Type B pancreatic cell (in vitro differentiated cells): ENCODE data around the gene LNX1. TPM values are rescaled to one million over a fixed set of nuclear protein-coding genes. Genes with fewer than 3 reads are reported as not detected.

Experiments
- DNase-seq: peaks from one replicate; pipeline ENCODE4 v3.0.0; 2021; ENCODE audit warnings: mixed read lengths; ENCODE audit not compliant: unreplicated experiment; ENCODE audit errors: extremely low spot score
- H3K27ac Mint-ChIP-seq: 2 replicates; pipeline ENCODE4 v1.8.0; 2021; ENCODE audit warnings: mild to moderate bottlenecking, mixed read lengths
- H3K27me3 Mint-ChIP-seq: 2 replicates; pipeline ENCODE4 v1.8.0; 2021; ENCODE audit warnings: mixed read lengths
- H3K36me3 Mint-ChIP-seq: 2 replicates; pipeline ENCODE4 v1.8.0; 2021; ENCODE audit warnings: mixed read lengths
- H3K4me1 Mint-ChIP-seq: one replicate; pipeline ENCODE4 v1.8.0; 2021; ENCODE audit warnings: mixed read lengths; ENCODE audit not compliant: unreplicated experiment
- H3K4me3 Mint-ChIP-seq: 2 replicates; pipeline ENCODE4 v1.8.0; 2021; ENCODE audit warnings: mild to moderate bottlenecking, mixed read lengths
- H3K9me3 Mint-ChIP-seq: 2 replicates; pipeline ENCODE4 v1.8.0; 2021; ENCODE audit warnings: mixed read lengths
- CTCF ChIP-seq: fragments of 200-600 bp; sonication (generic); conservative IDR thresholded peaks from 2 replicates; pipeline ENCODE4 v1.5.0; 2021; ENCODE audit warnings: antibody characterized with exemption, mild to moderate bottlenecking
- total RNA-seq: library from RNA; stranded (reverse); gene quantifications from 2 replicates; pipeline ENCODE4 v1.2.1, GENCODE V29; 2021; ENCODE audit warnings: low replicate concordance

LNX1 gene
- total RNA-seq, 1 donor from 2014 or later: 5.3 TPM

GRCh38 chr4:53501561-53501960 lies 89.7 kb downstream of the LNX1 start:
- no peak overlapping the region for H3K4me3 Mint-ChIP-seq
- H3K4me1 Mint-ChIP-seq: peaks cover 16% of the 10 kb centered on the region
- H3K9me3 Mint-ChIP-seq: no peaks in the 10 kb centered on the region
- no peak for TF ChIP-seq CTCF
- no peaks in the 10 kb centered on the region for H3K36me3 Mint-ChIP-seq
- DNase-seq: no peak
- no peak overlapping the region for H3K27ac Mint-ChIP-seq
- H3K27me3 Mint-ChIP-seq: no peaks in the 10 kb centered on the region

- no peak for TF ChIP-seq CTCF
- no peak overlapping the region for H3K27ac Mint-ChIP-seq
- no peak overlapping the region for H3K4me3 Mint-ChIP-seq
- H3K27me3 Mint-ChIP-seq: no peaks in the 10 kb centered on the region
- peaks cover 17% of the 10 kb centered on the region for H3K4me1 Mint-ChIP-seq
- no peaks in the 10 kb centered on the region for H3K36me3 Mint-ChIP-seq
- no peak for DNase-seq
- H3K9me3 Mint-ChIP-seq: no peaks in the 10 kb centered on the region
Observed at GRCh38 chr4:53500546-53500945, 90.7 kb downstream of the LNX1 start.

- no peaks in the 10 kb centered on the region for H3K9me3 Mint-ChIP-seq
- no peaks in the 10 kb centered on the region for H3K27me3 Mint-ChIP-seq
- peaks cover 17% of the 10 kb centered on the region for H3K4me1 Mint-ChIP-seq
- H3K4me3 Mint-ChIP-seq: no peak overlapping the region
- no peaks in the 10 kb centered on the region for H3K36me3 Mint-ChIP-seq
- no peak for DNase-seq
- no peak for TF ChIP-seq CTCF
- no peak overlapping the region for H3K27ac Mint-ChIP-seq
Observed at GRCh38 chr4:53499791-53500190, 91.5 kb downstream of the LNX1 start.

- no peak for DNase-seq
- Mint-ChIP-seq H3K36me3 (no peaks in the 10 kb centered on the region), H3K4me3 (no peak overlapping the region), H3K4me1 (peaks cover 17% of the 10 kb centered on the region), H3K9me3 (peaks cover 4% of the 10 kb centered on the region), H3K27ac (no peak overlapping the region), H3K27me3 (no peaks in the 10 kb centered on the region)
- TF ChIP-seq CTCF: no peak
Observed at GRCh38 chr4:53498706-53499105, 92.6 kb downstream of the LNX1 start.

- TF ChIP-seq CTCF: no peak
- no peak for DNase-seq
- Mint-ChIP-seq H3K27ac (peak overlapping the region; percentile 0), H3K4me3 (no peak overlapping the region), H3K9me3 (peaks cover 4% of the 10 kb centered on the region), H3K4me1 (peaks cover 17% of the 10 kb centered on the region), H3K27me3 (no peaks in the 10 kb centered on the region), H3K36me3 (no peaks in the 10 kb centered on the region)
Observed at GRCh38 chr4:53497487-53498244, 93.6 kb downstream of the LNX1 start.

GRCh38 chr4:53494851-53495250 lies 96.4 kb downstream of the LNX1 start:
- peaks cover 31% of the 10 kb centered on the region for H3K4me1 Mint-ChIP-seq
- no peak overlapping the region for H3K27ac Mint-ChIP-seq
- H3K4me3 Mint-ChIP-seq: no peak overlapping the region

More at GRCh38 chr4:53494851-53495250, 96.4 kb downstream of the LNX1 start:
- H3K36me3 Mint-ChIP-seq: no peaks in the 10 kb centered on the region
- H3K27me3 Mint-ChIP-seq: no peaks in the 10 kb centered on the region
- H3K9me3 Mint-ChIP-seq: peaks cover 12% of the 10 kb centered on the region
- TF ChIP-seq CTCF: no peak
- DNase-seq: no peak
